ENCODE data around the gene SAC3D1. TPM values are rescaled to one million over a fixed set of nuclear protein-coding genes. Genes with fewer than 3 reads are reported as not detected.

SAC3D1 gene
- total and polyA plus RNA-seq, 9 of the 15 experiments (the other 6 are each of a cell fraction or from before 2014, with no cell fraction given) = 0.20 to 35.2 (median 5.8) TPM

- FAIRE-seq (no peak), DNase-seq (ENCODE audit: extremely low read depth in 1 of 4, low spot score in 3 of 4) (no peak), ATAC-seq (peak; percentile 11; the same call in 2 of the 3 replicates)
- ChIA-PET CTCF (ENCODE audit: low intra/inter-chr PET ratio) (no interaction called here), POLR2A (interaction anchor here (0.5 to 1.4 kb wide), 6 partner anchors 9 to 229 kb away, joined by 3 to 6 read pairs (median 3); partner anchors contain the start of gene SAC3D1)
- peak; percentile 36; the same call in 1 of the 2 replicates for TF ChIP-seq ZFX (CRISPR knock-in tag; IDR thresholded peaks at IDR 0.05)
- no peak for TF ChIP-seq ZNF354B (CRISPR knock-in tag; IDR thresholded peaks at IDR 0.05)
- peak overlapping the region in 1 of 2 experiments; percentile 90; a peak in 2 of 4 replicates for H3K9ac ChIP-seq (ENCODE audit: insufficient read depth in 1 of 2, low read depth in 2 of 2, low read length in 2 of 2)
- no peak overlapping the region for H3K4me3 ChIP-seq
- H3K79me2 ChIP-seq (ENCODE audit: control insufficient read depth, insufficient read depth, low read length) = no peaks in the 10 kb centered on the region
- H4K20me1 ChIP-seq (replicated peaks; ENCODE audit: control insufficient read depth, insufficient read depth, low read length) = no peaks in the 10 kb centered on the region
- peaks cover 8 to 22% of the 10 kb centered on the region in 2 experiments for H3K4me1 ChIP-seq (replicated peaks in 1 of 2; ENCODE audit: control insufficient read depth in 2 of 2, insufficient read depth in 2 of 2, low read length in 2 of 2)
- BruUV-seq (replicated peaks) = no TSS peak
- intact Hi-C loops (cut with micrococcal nuclease) = no loop called here
- no peak overlapping the region for H3K4me2 ChIP-seq (ENCODE audit: insufficient read depth, low read length)
- H3K9me3 ChIP-seq (replicated peaks; ENCODE audit: control insufficient read depth, insufficient read depth, low read depth, low read length) = no peaks in the 10 kb centered on the region
- no peaks in the 10 kb centered on the region for H3K27me3 ChIP-seq (ENCODE audit: control insufficient read depth in 2 of 2, insufficient read depth in 2 of 2, low read length in 2 of 2)
- WGBS (ENCODE audit: insufficient coverage, low coverage, missing lambda C conversion rate) = 64% methylated on average over 11 of the region's 11 CpGs
- in situ Hi-C loops (cut with MboI) = no loop called here
- H3K36me3 ChIP-seq (ENCODE audit: control insufficient read depth, insufficient read depth, low read length) = no peaks in the 10 kb centered on the region
- H3K9me1 ChIP-seq (ENCODE audit: control insufficient read depth, insufficient read depth, low read length) = peaks cover 2% of the 10 kb centered on the region
- no peak overlapping the region; the same call in 2 of the 3 replicates for H3K27ac ChIP-seq (ENCODE audit: extremely low read depth, low read depth, low read length)
- H2AFZ ChIP-seq (ENCODE audit: low read depth, low read length) = peak overlapping the region; percentile 80
Observed at GRCh38 chr11:65066315-65066714, 25.3 kb downstream of the SAC3D1 start.

GRCh38 chr11:65066805-65067291 is 25.8 kb downstream of the SAC3D1 start:
- DNase-seq (ENCODE audit: extremely low read depth in 1 of 4, low spot score in 3 of 4) (no peak), FAIRE-seq (no peak), ATAC-seq (no peak)
- in situ Hi-C loops (cut with MboI) (no loop called here), intact Hi-C loops (cut with micrococcal nuclease) (no loop called here)
- 77% methylated on average over 3 of the region's 4 CpGs for WGBS (ENCODE audit: insufficient coverage, low coverage, missing lambda C conversion rate)
- ChIA-PET POLR2A (interaction anchor here (0.6 to 1.4 kb wide), 3 partner anchors 9 to 26 kb away, joined by 3 to 6 read pairs (median 4); partner anchors contain the start of gene SAC3D1), CTCF (ENCODE audit: low intra/inter-chr PET ratio) (no interaction called here)
- H3K4me1 ChIP-seq (replicated peaks in 1 of 2; ENCODE audit: control insufficient read depth in 2 of 2, insufficient read depth in 2 of 2, low read length in 2 of 2) = peaks cover 8 to 20% of the 10 kb centered on the region in 2 experiments
- H3K79me2 ChIP-seq (ENCODE audit: control insufficient read depth, insufficient read depth, low read length) = no peaks in the 10 kb centered on the region
- no peaks in the 10 kb centered on the region for H3K9me3 ChIP-seq (replicated peaks; ENCODE audit: control insufficient read depth, insufficient read depth, low read depth, low read length)
- peak overlapping the region in 1 of 2 experiments; percentile 90; a peak in 2 of 4 replicates for H3K9ac ChIP-seq (ENCODE audit: insufficient read depth in 1 of 2, low read depth in 2 of 2, low read length in 2 of 2)
- H3K4me3 ChIP-seq = no peak overlapping the region
- H3K9me1 ChIP-seq (ENCODE audit: control insufficient read depth, insufficient read depth, low read length) = peaks cover 2% of the 10 kb centered on the region
- H3K4me2 ChIP-seq (ENCODE audit: insufficient read depth, low read length) = no peak overlapping the region
- no peaks in the 10 kb centered on the region for H3K27me3 ChIP-seq (ENCODE audit: control insufficient read depth in 2 of 2, insufficient read depth in 2 of 2, low read length in 2 of 2)
- no peaks in the 10 kb centered on the region for H3K36me3 ChIP-seq (ENCODE audit: control insufficient read depth, insufficient read depth, low read length)
- no peaks in the 10 kb centered on the region for H4K20me1 ChIP-seq (replicated peaks; ENCODE audit: control insufficient read depth, insufficient read depth, low read length)
- no peak overlapping the region for H2AFZ ChIP-seq (ENCODE audit: low read depth, low read length)
- H3K27ac ChIP-seq (ENCODE audit: extremely low read depth, low read depth, low read length) = no peak overlapping the region
- no TSS peak for BruUV-seq (replicated peaks)
- TF ChIP-seq FOXP4 (CRISPR knock-in tag; IDR thresholded peaks at IDR 0.05; ENCODE audit: borderline replicate concordance) (no peak), TARDBP (IDR thresholded peaks at IDR 0.05) (no peak), MXD1 (CRISPR knock-in tag; IDR thresholded peaks at IDR 0.05; ENCODE audit: borderline replicate concordance, poor library complexity, severe bottlenecking) (no peak), NR0B1 (IDR thresholded peaks at IDR 0.05; ENCODE audit: partially characterized antibody) (no peak)
